ENCODE results near the gene KCTD21. TPM values are rescaled to one million over a fixed set of nuclear protein-coding genes. Genes with fewer than 3 reads are reported as not detected.

The KCTD21 gene
- total RNA-seq, 1 experiment from 2014 or later, result 9.7 TPM

DNA sequence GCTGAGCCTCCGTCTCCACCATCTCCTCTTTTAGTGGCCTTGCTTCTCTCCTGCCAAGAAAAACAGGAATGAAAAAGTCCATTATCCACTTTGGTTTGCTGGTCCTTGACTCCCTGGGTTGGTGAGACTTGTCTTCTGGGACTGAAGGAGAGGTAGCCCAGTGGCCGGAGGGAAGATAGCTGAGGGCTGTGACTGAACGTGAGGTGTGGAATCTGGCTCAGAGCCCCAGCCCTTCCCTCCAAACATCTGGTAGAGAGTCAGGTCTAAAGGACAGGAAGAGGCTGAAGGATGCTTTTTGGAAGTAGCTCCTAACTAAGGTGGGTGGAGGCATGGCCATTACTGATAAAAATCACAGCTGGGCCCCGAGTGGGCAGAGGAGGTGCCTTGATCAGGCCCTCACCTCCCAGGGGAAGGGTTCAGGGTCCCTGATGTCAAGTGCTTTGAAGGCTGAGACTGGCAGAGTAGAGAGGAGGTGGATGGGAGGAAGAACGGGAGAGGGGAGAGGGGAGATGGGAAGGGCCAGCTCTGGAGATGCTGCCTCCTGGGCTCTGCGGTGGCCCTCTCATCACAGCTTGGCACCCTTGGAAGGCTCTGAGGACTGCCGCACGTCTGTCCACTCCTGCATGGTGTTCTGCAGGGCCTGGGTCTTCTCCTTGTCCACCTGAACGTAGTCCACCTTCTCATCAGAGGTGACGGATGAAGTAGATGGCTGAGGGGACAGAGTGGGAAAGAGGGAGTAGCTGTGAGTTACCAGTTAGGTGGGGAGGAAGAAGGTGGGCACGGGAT lies 30.5 kb upstream of the KCTD21 start:
- no TSS peak for BruUV-seq (replicated peaks)
- H3K27ac ChIP-seq (ENCODE audit: low read length), result no peak overlapping the region
- POLR2A ChIA-PET, result no interaction called here
- H3K36me3 ChIP-seq (ENCODE audit: control insufficient read depth, insufficient read depth, low read length), result no peaks in the 10 kb centered on the region
- intact Hi-C loops (cut with micrococcal nuclease; ENCODE audit: unreplicated experiment), result no loop called here
- ATAC-seq (no peak), DNase-seq (ENCODE audit: low read depth, low spot score) (no peak)
- H3K4me3 ChIP-seq (ENCODE audit: low read depth in 2 of 2, low read length in 2 of 2), result no peak overlapping the region
- in situ Hi-C loops (cut with HindIII; ENCODE audit: low pct_unique_long_range_greater_than_20kb, low sequenced_read_pairs), result no loop called here
- no peak for TF ChIP-seq SIN3A (IDR thresholded peaks at IDR 0.05; ENCODE audit: borderline replicate concordance, insufficient read depth, low read depth, low read length)
- no peak for TF ChIP-seq POLR2AphosphoS5 (IDR thresholded peaks at IDR 0.05; ENCODE audit: low read depth, low read length)
- no peak for TF ChIP-seq TCF7L2 (IDR thresholded peaks at IDR 0.05; ENCODE audit: low read depth, low read length)
- TF ChIP-seq CTCF (IDR thresholded peaks at IDR 0.05), result no peak
- TF ChIP-seq, protein P1, sequence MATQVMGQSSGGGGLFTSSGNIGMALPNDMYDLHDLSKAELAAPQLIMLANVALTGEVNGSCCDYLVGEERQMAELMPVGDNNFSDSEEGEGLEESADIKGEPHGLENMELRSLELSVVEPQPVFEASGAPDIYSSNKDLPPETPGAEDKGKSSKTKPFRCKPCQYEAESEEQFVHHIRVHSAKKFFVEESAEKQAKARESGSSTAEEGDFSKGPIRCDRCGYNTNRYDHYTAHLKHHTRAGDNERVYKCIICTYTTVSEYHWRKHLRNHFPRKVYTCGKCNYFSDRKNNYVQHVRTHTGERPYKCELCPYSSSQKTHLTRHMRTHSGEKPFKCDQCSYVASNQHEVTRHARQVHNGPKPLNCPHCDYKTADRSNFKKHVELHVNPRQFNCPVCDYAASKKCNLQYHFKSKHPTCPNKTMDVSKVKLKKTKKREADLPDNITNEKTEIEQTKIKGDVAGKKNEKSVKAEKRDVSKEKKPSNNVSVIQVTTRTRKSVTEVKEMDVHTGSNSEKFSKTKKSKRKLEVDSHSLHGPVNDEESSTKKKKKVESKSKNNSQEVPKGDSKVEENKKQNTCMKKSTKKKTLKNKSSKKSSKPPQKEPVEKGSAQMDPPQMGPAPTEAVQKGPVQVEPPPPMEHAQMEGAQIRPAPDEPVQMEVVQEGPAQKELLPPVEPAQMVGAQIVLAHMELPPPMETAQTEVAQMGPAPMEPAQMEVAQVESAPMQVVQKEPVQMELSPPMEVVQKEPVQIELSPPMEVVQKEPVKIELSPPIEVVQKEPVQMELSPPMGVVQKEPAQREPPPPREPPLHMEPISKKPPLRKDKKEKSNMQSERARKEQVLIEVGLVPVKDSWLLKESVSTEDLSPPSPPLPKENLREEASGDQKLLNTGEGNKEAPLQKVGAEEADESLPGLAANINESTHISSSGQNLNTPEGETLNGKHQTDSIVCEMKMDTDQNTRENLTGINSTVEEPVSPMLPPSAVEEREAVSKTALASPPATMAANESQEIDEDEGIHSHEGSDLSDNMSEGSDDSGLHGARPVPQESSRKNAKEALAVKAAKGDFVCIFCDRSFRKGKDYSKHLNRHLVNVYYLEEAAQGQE (IDR thresholded peaks at IDR 0.05; ENCODE audit: insufficient read depth in 1 of 2, low read depth in 2 of 2, low read length in 1 of 2), result no peak
- CTCF ChIA-PET, result interaction anchor here (0.8 kb wide), 1 partner anchor 9 kb away, joined by 3 read pairs; no protein-coding TSS in a partner anchor
- H3K4me1 ChIP-seq (ENCODE audit: control insufficient read depth, insufficient read depth, low read length), result no peaks in the 10 kb centered on the region
- no peaks in the 10 kb centered on the region for H3K9me3 ChIP-seq (ENCODE audit: control insufficient read depth, insufficient read depth, low read depth, low read length)
- H3K27me3 ChIP-seq (ENCODE audit: control insufficient read depth, insufficient read depth, low read length), result no peaks in the 10 kb centered on the region

GRCh38 chr11:78217650-78218541 lies 29.5 kb upstream of the KCTD21 start:
- ChIA-PET CTCF (no interaction called here), POLR2A (no interaction called here)
- DNase-seq (ENCODE audit: low read depth, low spot score) (no peak), ATAC-seq (no peak)
- Histone ChIP-seq H3K36me3 (ENCODE audit: control insufficient read depth, insufficient read depth, low read length) (no peaks in the 10 kb centered on the region), H3K9me3 (ENCODE audit: control insufficient read depth, insufficient read depth, low read depth, low read length) (no peaks in the 10 kb centered on the region), H3K4me3 (ENCODE audit: low read depth in 2 of 2, low read length in 2 of 2) (no peak overlapping the region), H3K4me1 (ENCODE audit: control insufficient read depth, insufficient read depth, low read length) (no peaks in the 10 kb centered on the region), H3K27me3 (ENCODE audit: control insufficient read depth, insufficient read depth, low read length) (no peaks in the 10 kb centered on the region), H3K27ac (ENCODE audit: low read length) (no peak overlapping the region)
- TF ChIP-seq TCF7L2 (IDR thresholded peaks at IDR 0.05; ENCODE audit: low read depth, low read length) (no peak), CTCF (IDR thresholded peaks at IDR 0.05) (no peak), POLR2AphosphoS5 (IDR thresholded peaks at IDR 0.05; ENCODE audit: low read depth, low read length) (no peak), SIN3A (IDR thresholded peaks at IDR 0.05; ENCODE audit: borderline replicate concordance, insufficient read depth, low read depth, low read length) (no peak)
- TF ChIP-seq, protein P1 (IDR thresholded peaks at IDR 0.05; ENCODE audit: insufficient read depth in 1 of 2, low read depth in 2 of 2, low read length in 1 of 2), result no peak
- no TSS peak for BruUV-seq (replicated peaks)
- in situ Hi-C loops (cut with HindIII; ENCODE audit: low pct_unique_long_range_greater_than_20kb, low sequenced_read_pairs) (no loop called here), intact Hi-C loops (cut with micrococcal nuclease; ENCODE audit: unreplicated experiment) (no loop called here)

Data from Panc1 (cell line).